SK-N-MC (cell line): Measurements from ENCODE around the gene UBE2G2.

Source experiments
- DNase-seq: peaks from one replicate; pipeline ENCODE4 v3.0.0-alpha.2; 2011; ENCODE audit warnings: low read depth, low spot score
- H3K27ac ChIP-seq: fragments of 200-600 bp; sonication (generic); 2 replicates; pipeline ENCODE4 v1.5.1; 2016; ENCODE audit warnings: mixed run types
- H3K36me3 ChIP-seq: fragments of 200-600 bp; sonication (generic); 2 replicates; pipeline ENCODE4 v1.6.1; 2017; ENCODE audit warnings: antibody characterized with exemption, low read length, mixed read lengths; ENCODE audit not compliant: insufficient read depth
- H3K4me3 ChIP-seq: fragments of 200-600 bp; sonication (generic); 2 replicates; pipeline ENCODE4 v1.5.1; 2016
- H3K9ac ChIP-seq: fragments of 200-600 bp; sonication (generic); 2 replicates; pipeline ENCODE4 v1.8.0; 2017; ENCODE audit warnings: mixed run types, mixed read lengths; ENCODE audit not compliant: insufficient read length
- H3K9me3 ChIP-seq: fragments of 200-600 bp; sonication (generic); 2 replicates; pipeline ENCODE4 v1.6.1; 2017; ENCODE audit warnings: low read depth, mild to moderate bottlenecking, antibody characterized with exemption, low read length, moderate library complexity, mixed read lengths
- EZH2 ChIP-seq: fragments of 200-600 bp; sonication (generic); IDR thresholded peaks from one replicate; pipeline ENCODE4 v1.6.1; 2017; ENCODE audit warnings: antibody characterized with exemption
- FOXP2 ChIP-seq: optimal IDR thresholded peaks from 2 replicates; pipeline ENCODE3; 2011; ENCODE audit warnings: mild to moderate bottlenecking, moderate library complexity; ENCODE audit not compliant: insufficient read depth; ENCODE audit errors: extremely low read length, control extremely low read depth
- POLR2AphosphoS5 ChIP-seq: IDR thresholded peaks from 2 replicates; pipeline ENCODE4 v1.6.1; 2012; ENCODE audit warnings: mild to moderate bottlenecking, low read depth, low read length, borderline replicate concordance

UBE2G2 gene

GRCh38 chr21:44829507-44830092 lies 28.0 kb upstream of the UBE2G2 start:
- TF ChIP-seq EZH2 = no peak
- no peak for TF ChIP-seq POLR2AphosphoS5
- TF ChIP-seq FOXP2 = no peak
- no peak overlapping the region for H3K27ac ChIP-seq

GRCh38 chr21:44828362-44829056 lies 26.9 kb upstream of the UBE2G2 start:
- Histone ChIP-seq H3K9me3 (peaks cover 10% of the 10 kb centered on the region; the same call in 1 of the 2 replicates), H3K27ac (no peak overlapping the region), H3K36me3 (no peaks in the 10 kb centered on the region), H3K4me3 (no peak overlapping the region), H3K9ac (no peak overlapping the region)
- DNase-seq = no peak
- TF ChIP-seq FOXP2 = no peak
- no peak for TF ChIP-seq POLR2AphosphoS5
- no peak for TF ChIP-seq EZH2

More at GRCh38 chr21:44829507-44830092, 28.0 kb upstream of the UBE2G2 start:
- no peak for DNase-seq
- Histone ChIP-seq H3K36me3 (no peaks in the 10 kb centered on the region), H3K9me3 (peaks cover 7% of the 10 kb centered on the region; the same call in 1 of the 2 replicates), H3K9ac (no peak overlapping the region), H3K4me3 (no peak overlapping the region)

DNA sequence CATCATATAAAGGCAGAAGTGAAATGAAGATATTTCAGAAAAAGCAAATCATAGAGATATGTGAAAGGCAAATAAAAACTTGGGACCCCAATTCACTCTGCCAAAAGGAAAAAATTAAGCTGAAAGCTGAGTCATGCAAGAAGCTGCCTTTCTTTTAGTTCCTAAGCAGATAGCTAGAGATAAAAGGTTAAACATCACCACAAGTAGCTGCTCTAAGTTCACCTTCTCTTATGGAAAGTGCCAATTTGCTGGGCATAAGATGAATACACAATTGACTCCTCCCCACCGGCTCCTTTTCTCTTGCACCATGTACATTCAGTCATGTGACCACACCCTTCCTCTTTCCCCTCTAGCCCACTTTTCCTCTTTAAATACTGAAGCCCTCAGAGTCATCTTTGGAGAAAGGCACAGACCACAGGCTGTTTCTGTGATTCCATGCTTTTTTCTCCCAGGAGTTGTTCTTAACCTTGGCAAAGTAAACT lies 21.6 kb upstream of the UBE2G2 start:
- H3K4me3 ChIP-seq = no peak overlapping the region
- DNase-seq = no peak
- TF ChIP-seq POLR2AphosphoS5 (no peak), EZH2 (no peak), FOXP2 (no peak)
- peaks cover 11% of the 10 kb centered on the region; the same call in 1 of the 2 replicates for H3K9me3 ChIP-seq
- H3K36me3 ChIP-seq = no peaks in the 10 kb centered on the region
- H3K27ac ChIP-seq = no peak overlapping the region
- no peak overlapping the region for H3K9ac ChIP-seq

DNA sequence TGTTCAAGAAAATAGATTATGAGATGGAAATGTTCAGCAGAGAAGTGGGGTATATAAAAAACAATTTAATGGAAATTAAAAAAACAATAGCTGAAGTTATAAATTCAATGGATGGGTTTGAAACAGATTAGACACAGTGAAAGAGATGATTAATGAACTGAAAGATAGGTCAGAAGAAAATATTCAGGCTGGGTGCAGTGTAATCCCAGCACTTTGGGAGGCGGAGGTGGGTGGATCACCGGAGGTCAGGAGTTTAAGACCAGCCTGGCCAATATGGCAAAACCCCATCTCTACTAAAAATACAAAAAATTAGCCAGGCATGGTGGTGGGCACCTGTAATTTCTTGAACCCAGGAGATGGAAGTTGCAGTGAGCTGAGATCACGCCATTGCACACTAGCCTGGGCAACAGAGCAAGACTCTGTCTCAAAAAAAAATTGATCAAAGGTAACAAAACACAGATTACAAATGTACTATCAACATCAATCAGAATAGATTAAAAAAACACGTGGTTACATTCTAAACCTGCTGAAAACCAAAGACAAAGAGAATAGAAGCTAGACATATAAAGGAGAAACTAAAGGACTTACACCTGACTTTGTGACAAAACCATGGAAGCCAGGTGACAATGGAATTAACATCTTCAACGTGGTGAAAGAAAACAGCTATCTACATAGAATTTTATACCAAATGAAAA lies 21.0 kb upstream of the UBE2G2 start:
- no peak overlapping the region for H3K27ac ChIP-seq
- no peak overlapping the region for H3K9ac ChIP-seq
- DNase-seq = no peak
- H3K36me3 ChIP-seq = no peaks in the 10 kb centered on the region
- peaks cover 11% of the 10 kb centered on the region; the same call in 1 of the 2 replicates for H3K9me3 ChIP-seq
- TF ChIP-seq FOXP2 = no peak
- no peak for TF ChIP-seq EZH2
- no peak for TF ChIP-seq POLR2AphosphoS5
- H3K4me3 ChIP-seq = no peak overlapping the region

- no peaks in the 10 kb centered on the region for H3K36me3 ChIP-seq
- no peak for DNase-seq
- no peak overlapping the region for H3K9ac ChIP-seq
- H3K27ac ChIP-seq = no peak overlapping the region
- TF ChIP-seq EZH2 = no peak
- no peak overlapping the region for H3K4me3 ChIP-seq
- H3K9me3 ChIP-seq = peaks cover 11% of the 10 kb centered on the region; the same call in 1 of the 2 replicates
Observed at GRCh38 chr21:44820851-44821250, 19.2 kb upstream of the UBE2G2 start.

GRCh38 chr21:44819283-44820243 lies 17.9 kb upstream of the UBE2G2 start:
- Histone ChIP-seq H3K9ac (no peak overlapping the region), H3K4me3 (no peak overlapping the region), H3K36me3 (no peaks in the 10 kb centered on the region), H3K9me3 (peaks cover 11% of the 10 kb centered on the region; the same call in 1 of the 2 replicates), H3K27ac (no peak overlapping the region)
- no peak for DNase-seq
- TF ChIP-seq EZH2 (no peak), POLR2AphosphoS5 (no peak), FOXP2 (no peak)

- Histone ChIP-seq H3K9me3 (peaks cover 9% of the 10 kb centered on the region; the same call in 1 of the 2 replicates), H3K9ac (no peak overlapping the region), H3K27ac (no peak overlapping the region), H3K4me3 (no peak overlapping the region), H3K36me3 (peaks cover 5% of the 10 kb centered on the region; the same call in 1 of the 2 replicates)
- no peak for DNase-seq
- TF ChIP-seq EZH2 (no peak), POLR2AphosphoS5 (no peak), FOXP2 (no peak)
Observed at GRCh38 chr21:44818640-44819011, 17.0 kb upstream of the UBE2G2 start.
